Stomach (tissue), 4 donors: ENCODE measurements around the gene BRI3BP.

ENCODE experiments used
- EP300 ChIP-seq: sonication (generic); formaldehyde crosslinking; IDR thresholded peaks from one replicate; pipeline ENCODE4 v1.6.1; 2017; ENCODE audit warnings: antibody characterized with exemption
- POLR2A ChIP-seq, 4 donors: fragments of 450-650 bp; IDR thresholded peaks; one replicate each; pipeline ENCODE4 v1.6.1; 2016; ENCODE audit warnings: antibody characterized with exemption in 4 of 4, control low read depth in 2 of 4, mild to moderate bottlenecking in 1 of 4, moderate library complexity in 1 of 4
- POLR2AphosphoS5 ChIP-seq, 3 donors: sonication (generic); formaldehyde crosslinking; IDR thresholded peaks; one replicate each; pipeline ENCODE4 v1.6.1; 2016; ENCODE audit warnings: antibody characterized with exemption in 3 of 3
- TF ChIP-seq, protein P1 (sequence below), 7 experiments: fragments of 450-650 bp in 4 of 7; fragments of 200-600 bp in 3 of 7; sonication (generic) in 3 of 7; IDR thresholded peaks; one replicate each; pipeline ENCODE4 v1.5.1; 2016 to 2019; ENCODE audit warnings: antibody characterized with exemption in 7 of 7, control low read depth in 2 of 7, mild to moderate bottlenecking in 1 of 7

DNA sequence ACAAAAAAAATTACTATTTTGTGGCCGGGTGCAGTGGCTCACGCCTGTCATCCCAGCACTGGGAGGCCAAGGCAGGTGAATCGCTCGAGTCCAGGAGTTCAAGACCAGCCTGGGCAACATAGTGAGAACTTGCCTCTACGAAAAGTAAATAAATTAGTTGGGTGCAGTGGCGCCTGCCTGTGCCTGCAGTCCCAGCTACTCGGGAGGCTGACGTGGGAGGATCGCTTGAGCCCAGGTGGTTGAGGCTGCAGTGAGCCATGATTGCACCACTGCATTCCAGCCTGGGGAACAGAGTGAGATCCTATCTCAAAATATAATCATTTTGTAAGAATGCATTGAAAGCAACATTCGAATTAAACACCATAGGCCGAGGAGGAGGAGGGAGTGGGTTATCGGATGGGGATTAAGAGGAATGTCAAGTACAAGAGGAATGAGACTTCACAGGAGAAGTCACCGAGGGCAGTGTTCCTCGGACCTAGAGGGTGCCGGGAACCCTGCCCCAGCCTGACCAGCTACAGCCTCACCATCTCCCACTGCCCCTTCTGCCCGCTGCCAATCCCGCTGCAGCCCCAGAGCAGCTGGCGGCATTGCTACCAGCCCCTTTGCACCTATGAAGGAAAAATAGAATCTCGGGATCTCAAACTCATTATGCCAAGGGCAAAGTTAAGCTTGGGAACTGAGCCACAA lies 39.2 kb downstream of the BRI3BP start:
- TF ChIP-seq, protein P1, sequence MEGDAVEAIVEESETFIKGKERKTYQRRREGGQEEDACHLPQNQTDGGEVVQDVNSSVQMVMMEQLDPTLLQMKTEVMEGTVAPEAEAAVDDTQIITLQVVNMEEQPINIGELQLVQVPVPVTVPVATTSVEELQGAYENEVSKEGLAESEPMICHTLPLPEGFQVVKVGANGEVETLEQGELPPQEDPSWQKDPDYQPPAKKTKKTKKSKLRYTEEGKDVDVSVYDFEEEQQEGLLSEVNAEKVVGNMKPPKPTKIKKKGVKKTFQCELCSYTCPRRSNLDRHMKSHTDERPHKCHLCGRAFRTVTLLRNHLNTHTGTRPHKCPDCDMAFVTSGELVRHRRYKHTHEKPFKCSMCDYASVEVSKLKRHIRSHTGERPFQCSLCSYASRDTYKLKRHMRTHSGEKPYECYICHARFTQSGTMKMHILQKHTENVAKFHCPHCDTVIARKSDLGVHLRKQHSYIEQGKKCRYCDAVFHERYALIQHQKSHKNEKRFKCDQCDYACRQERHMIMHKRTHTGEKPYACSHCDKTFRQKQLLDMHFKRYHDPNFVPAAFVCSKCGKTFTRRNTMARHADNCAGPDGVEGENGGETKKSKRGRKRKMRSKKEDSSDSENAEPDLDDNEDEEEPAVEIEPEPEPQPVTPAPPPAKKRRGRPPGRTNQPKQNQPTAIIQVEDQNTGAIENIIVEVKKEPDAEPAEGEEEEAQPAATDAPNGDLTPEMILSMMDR (IDR thresholded peaks at IDR 0.05) = no peak
- TF ChIP-seq POLR2A (IDR thresholded peaks at IDR 0.05) (no peak), EP300 (no peak), POLR2AphosphoS5 (IDR thresholded peaks at IDR 0.05) (no peak)
